Activated CD4-positive, alpha-beta memory T cell treated with anti-CD3 and anti-CD28 coated beads for 36 hours (primary cell): ENCODE measurements around the gene KLF3. TPM values are rescaled to one million over a fixed set of nuclear protein-coding genes. Genes with fewer than 3 reads are reported as not detected.

Experiments used
- CTCF ChIA-PET: fragments of 350-600 bp; sonication (Branson Sonifier 250); formaldehyde crosslinking; loops from one replicate; lab custom pipeline; 2021; ENCODE audit warnings: antibody characterized with exemption, inconsistent platforms; lab: Charles Lee
- POLR2A ChIA-PET: fragments of 350-600 bp; sonication (Branson Sonifier 250); formaldehyde crosslinking; loops from one replicate; lab custom pipeline; 2021; ENCODE audit warnings: antibody characterized with exemption; lab: Charles Lee
- DNase-seq: peaks from one replicate; pipeline ENCODE4 v3.0.0-alpha.2; 2020
- H3K27ac Mint-ChIP-seq: one replicate; pipeline ENCODE4 v1.8.0; 2021; ENCODE audit warnings: mixed read lengths
- H3K27me3 Mint-ChIP-seq: one replicate; pipeline ENCODE4 v1.8.0; 2021; ENCODE audit warnings: mixed read lengths
- H3K36me3 Mint-ChIP-seq: one replicate; pipeline ENCODE4 v1.8.0; 2021; ENCODE audit warnings: mixed read lengths
- H3K4me1 Mint-ChIP-seq: one replicate; pipeline ENCODE4 v1.8.0; 2021; ENCODE audit warnings: low read depth, mixed read lengths
- H3K4me3 Mint-ChIP-seq: one replicate; pipeline ENCODE4 v1.8.0; 2021; ENCODE audit warnings: mild to moderate bottlenecking, mixed read lengths
- H3K9me3 Mint-ChIP-seq: one replicate; pipeline ENCODE4 v1.8.0; 2021; ENCODE audit warnings: mixed read lengths
- intact Hi-C: fragments of 100-400 bp; cut with micrococcal nuclease; formaldehyde crosslinking; loops from one replicate; pipeline ENCODE4 v1.15.1; 2023
- total RNA-seq, 2 experiments: library from RNA; stranded (reverse); gene quantifications; one replicate each; pipeline ENCODE4 v1.2.3, GENCODE V29; 2021

The KLF3 gene
- total RNA-seq, 2 experiments from 2014 or later = 9.1 to 9.9 TPM

GRCh38 chr4:38710053-38710452 lies 46.1 kb downstream of the KLF3 start:
- no peak for DNase-seq
- ChIA-PET CTCF (no interaction called here), POLR2A (no interaction called here)
- Mint-ChIP-seq H3K27ac (no peak overlapping the region), H3K36me3 (peaks cover 2% of the 10 kb centered on the region), H3K4me1 (peaks cover 7% of the 10 kb centered on the region), H3K27me3 (no peaks in the 10 kb centered on the region), H3K4me3 (no peak overlapping the region), H3K9me3 (peaks cover 10% of the 10 kb centered on the region)
- intact Hi-C loops = no loop called here

GRCh38 chr4:38711066-38711465 lies 47.1 kb downstream of the KLF3 start:
- CTCF ChIA-PET = no interaction called here
- Mint-ChIP-seq H3K4me3 (no peak overlapping the region), H3K36me3 (peaks cover 2% of the 10 kb centered on the region), H3K4me1 (peaks cover 7% of the 10 kb centered on the region), H3K27ac (no peak overlapping the region), H3K27me3 (no peaks in the 10 kb centered on the region), H3K9me3 (peaks cover 10% of the 10 kb centered on the region)
- no peak for DNase-seq
- POLR2A ChIA-PET = no interaction called here
- intact Hi-C loops = no loop called here

- no peak overlapping the region for H3K27ac Mint-ChIP-seq
- H3K4me3 Mint-ChIP-seq = no peak overlapping the region
- CTCF ChIA-PET = no interaction called here
- intact Hi-C loops = no loop called here
- no peaks in the 10 kb centered on the region for H3K27me3 Mint-ChIP-seq
- POLR2A ChIA-PET = no interaction called here
- H3K36me3 Mint-ChIP-seq = peaks cover 2% of the 10 kb centered on the region
- peaks cover 2% of the 10 kb centered on the region for H3K4me1 Mint-ChIP-seq
- no peak for DNase-seq
- H3K9me3 Mint-ChIP-seq = peaks cover 10% of the 10 kb centered on the region
Measured at GRCh38 chr4:38715050-38715449, 51.1 kb downstream of the KLF3 start.

GRCh38 chr4:38716256-38716655 lies 52.3 kb downstream of the KLF3 start:
- Mint-ChIP-seq H3K27ac (no peak overlapping the region), H3K4me1 (peaks cover 2% of the 10 kb centered on the region), H3K4me3 (no peak overlapping the region), H3K36me3 (peaks cover 2% of the 10 kb centered on the region), H3K27me3 (no peaks in the 10 kb centered on the region), H3K9me3 (peaks cover 10% of the 10 kb centered on the region)
- CTCF ChIA-PET = no interaction called here
- POLR2A ChIA-PET = no interaction called here
- no peak for DNase-seq
- intact Hi-C loops = no loop called here

- Mint-ChIP-seq H3K36me3 (peaks cover 2% of the 10 kb centered on the region), H3K4me3 (no peak overlapping the region), H3K4me1 (peaks cover 2% of the 10 kb centered on the region), H3K27me3 (no peaks in the 10 kb centered on the region), H3K9me3 (peaks cover 5% of the 10 kb centered on the region), H3K27ac (no peak overlapping the region)
- intact Hi-C loops = no loop called here
- CTCF ChIA-PET = no interaction called here
- POLR2A ChIA-PET = no interaction called here
- DNase-seq = no peak
Measured at GRCh38 chr4:38717604-38718003, 53.6 kb downstream of the KLF3 start.

GRCh38 chr4:38723114-38723513 lies 59.1 kb downstream of the KLF3 start:
- Mint-ChIP-seq H3K4me3 (no peak overlapping the region), H3K27me3 (no peaks in the 10 kb centered on the region), H3K9me3 (no peaks in the 10 kb centered on the region), H3K27ac (no peak overlapping the region), H3K4me1 (peaks cover 5% of the 10 kb centered on the region), H3K36me3 (no peaks in the 10 kb centered on the region)
- POLR2A ChIA-PET = no interaction called here
- DNase-seq = no peak
- intact Hi-C loops = no loop called here
- CTCF ChIA-PET = no interaction called here

- Mint-ChIP-seq H3K27ac (no peak overlapping the region), H3K9me3 (no peaks in the 10 kb centered on the region), H3K4me1 (peaks cover 8% of the 10 kb centered on the region), H3K27me3 (no peaks in the 10 kb centered on the region), H3K4me3 (no peak overlapping the region), H3K36me3 (no peaks in the 10 kb centered on the region)
- DNase-seq = no peak
- ChIA-PET POLR2A (no interaction called here), CTCF (no interaction called here)
- intact Hi-C loops = no loop called here
Measured at GRCh38 chr4:38723726-38724474, 59.9 kb downstream of the KLF3 start.

- Mint-ChIP-seq H3K4me3 (no peak overlapping the region), H3K36me3 (no peaks in the 10 kb centered on the region), H3K27ac (no peak overlapping the region), H3K9me3 (no peaks in the 10 kb centered on the region), H3K27me3 (no peaks in the 10 kb centered on the region), H3K4me1 (peaks cover 11% of the 10 kb centered on the region)
- intact Hi-C loops = no loop called here
- DNase-seq = no peak
- CTCF ChIA-PET = no interaction called here
- POLR2A ChIA-PET = no interaction called here
Measured at GRCh38 chr4:38724475-38724808, 60.4 kb downstream of the KLF3 start.

GRCh38 chr4:38728631-38729141 lies 64.7 kb downstream of the KLF3 start:
- Mint-ChIP-seq H3K27me3 (no peaks in the 10 kb centered on the region), H3K9me3 (no peaks in the 10 kb centered on the region), H3K4me1 (peaks cover 20% of the 10 kb centered on the region), H3K4me3 (no peak overlapping the region), H3K36me3 (peaks cover 1% of the 10 kb centered on the region), H3K27ac (no peak overlapping the region)
- intact Hi-C loops = no loop called here
- POLR2A ChIA-PET = interaction anchor here (0.6 kb wide), 1 partner anchor 409 kb away, joined by 3 read pairs; no protein-coding TSS in a partner anchor
- CTCF ChIA-PET = interaction anchor here (0.7 to 6.4 kb wide), 4 partner anchors 30 to 549 kb away, joined by 4 to 101 read pairs (median 11); no protein-coding TSS in a partner anchor
- DNase-seq = no peak

- Mint-ChIP-seq H3K4me3 (no peak overlapping the region), H3K27ac (no peak overlapping the region), H3K27me3 (no peaks in the 10 kb centered on the region), H3K4me1 (peaks cover 14% of the 10 kb centered on the region), H3K9me3 (no peaks in the 10 kb centered on the region), H3K36me3 (peaks cover 1% of the 10 kb centered on the region)
- ChIA-PET CTCF (interaction anchor here (0.9 to 6.4 kb wide), 21 partner anchors 9 to 672 kb away, joined by 3 to 101 read pairs (median 5); partner anchors contain the start of gene TLR1), POLR2A (no interaction called here)
- no peak for DNase-seq
- intact Hi-C loops = loop anchor here (2.0 to 5.0 kb wide), 3 partner anchors 53 to 420 kb away; no protein-coding TSS in a partner anchor
Measured at GRCh38 chr4:38730493-38730829, 66.5 kb downstream of the KLF3 start.

GRCh38 chr4:38730830-38731646 lies 67.0 kb downstream of the KLF3 start:
- ChIA-PET POLR2A (no interaction called here), CTCF (interaction anchor here (0.5 to 6.4 kb wide), 31 partner anchors 9 to 1110 kb away, joined by 3 to 101 read pairs (median 4); partner anchors contain the start of gene TLR1)
- peak; percentile 90 for DNase-seq
- peaks cover 1% of the 10 kb centered on the region for H3K36me3 Mint-ChIP-seq
- no peaks in the 10 kb centered on the region for H3K9me3 Mint-ChIP-seq
- no peak overlapping the region for H3K4me3 Mint-ChIP-seq
- H3K27me3 Mint-ChIP-seq = no peaks in the 10 kb centered on the region
- H3K27ac Mint-ChIP-seq = no peak overlapping the region
- intact Hi-C loops = loop anchor here (1.0 to 5.0 kb wide), 6 partner anchors 54 to 669 kb away; no protein-coding TSS in a partner anchor
- peaks cover 14% of the 10 kb centered on the region for H3K4me1 Mint-ChIP-seq

- H3K36me3 Mint-ChIP-seq = peaks cover 1% of the 10 kb centered on the region
- DNase-seq = no peak
- peaks cover 6% of the 10 kb centered on the region for H3K27me3 Mint-ChIP-seq
- ChIA-PET CTCF (interaction anchor here (2.9 kb wide), 1 partner anchor 553 kb away, joined by 17 read pairs; no protein-coding TSS in a partner anchor), POLR2A (no interaction called here)
- no peak overlapping the region for H3K27ac Mint-ChIP-seq
- intact Hi-C loops = loop anchor here (5.0 kb wide), 1 partner anchor 56 kb away; no protein-coding TSS in a partner anchor
- peaks cover 14% of the 10 kb centered on the region for H3K4me1 Mint-ChIP-seq
- no peaks in the 10 kb centered on the region for H3K9me3 Mint-ChIP-seq
- no peak overlapping the region for H3K4me3 Mint-ChIP-seq
Measured at GRCh38 chr4:38733663-38734062, 69.7 kb downstream of the KLF3 start.
